HK-2 (cell line): ENCODE results near the gene RHOB.
"Not testable (repeated sequence)": the region's sequence is repeated elsewhere in the genome, so short reads cannot be mapped to it uniquely, and the experiment has no call there.

ENCODE experiments used
- DNase-seq: peaks from one replicate; pipeline ENCODE4 v3.0.0-alpha.2; 2018; ENCODE audit not compliant: unreplicated experiment

Gene RHOB

GRCh38 chr2:20422402-20423271, 24.2 kb upstream of the RHOB start:
- no peak for DNase-seq

- DNase-seq: no peak
These were observed 23.5 kb upstream of the RHOB start for GRCh38 chr2:20423359-20423758.

- DNase-seq: no peak
These were observed 23.0 kb upstream of the RHOB start for GRCh38 chr2:20423847-20424246.

GRCh38 chr2:20424300-20425290, 22.3 kb upstream of the RHOB start:
- DNase-seq: peak; percentile 29

- DNase-seq: no peak
These were observed 21.4 kb upstream of the RHOB start for GRCh38 chr2:20425371-20425881.

GRCh38 chr2:20425884-20426283, 21.0 kb upstream of the RHOB start:
- no peak for DNase-seq

GRCh38 chr2:20427931-20428526, 18.8 kb upstream of the RHOB start:
- no peak for DNase-seq

- no peak for DNase-seq
These were observed 18.0 kb upstream of the RHOB start for GRCh38 chr2:20428717-20429490.

- no peak for DNase-seq
These were observed 17.3 kb upstream of the RHOB start for GRCh38 chr2:20429528-20429927.

- DNase-seq: no peak
These were observed 16.8 kb upstream of the RHOB start for GRCh38 chr2:20430035-20430434.

GRCh38 chr2:20430461-20431300, 16.2 kb upstream of the RHOB start:
- no peak for DNase-seq

GRCh38 chr2:20431301-20431698, 15.6 kb upstream of the RHOB start:
- no peak for DNase-seq

GRCh38 chr2:20431772-20432171, 15.1 kb upstream of the RHOB start:
- no peak for DNase-seq

GRCh38 chr2:20432714-20433113, 14.2 kb upstream of the RHOB start:
- DNase-seq: no peak

GRCh38 chr2:20433249-20433648, 13.6 kb upstream of the RHOB start:
- no peak for DNase-seq

- no peak for DNase-seq
These were observed 12.8 kb upstream of the RHOB start for GRCh38 chr2:20433946-20434553.

GRCh38 chr2:20434588-20435294, 12.1 kb upstream of the RHOB start:
- DNase-seq: no peak

- DNase-seq: not testable (repeated sequence)
These were observed 11.4 kb upstream of the RHOB start for GRCh38 chr2:20435456-20435855.
